Tibial nerve (tissue), 4 donors: ENCODE results near the gene EN2.

Source experiments
- CTCF ChIP-seq, 5 experiments: fragments of 200-600 bp in 3 of 5; fragments of 450-650 bp in 2 of 5; sonication (generic) in 3 of 5; IDR thresholded peaks; one replicate each; pipeline ENCODE4 v1.5.1; 2016 to 2019; ENCODE audit warnings: antibody characterized with exemption in 5 of 5, mild to moderate bottlenecking in 3 of 5, moderate library complexity in 2 of 5
- EP300 ChIP-seq, 2 donors: sonication (generic); formaldehyde crosslinking; IDR thresholded peaks; one replicate each; pipeline ENCODE4 v1.6.1; 2017; ENCODE audit warnings: antibody characterized with exemption in 2 of 2, mild to moderate bottlenecking in 1 of 2

GRCh38 chr7:155408651-155409586 lies 49.0 kb upstream of the EN2 start:
- TF ChIP-seq EP300 (IDR thresholded peaks at IDR 0.05): no peak
- TF ChIP-seq CTCF (IDR thresholded peaks at IDR 0.05): no peak
